Hippocampal formation (tissue), 2 donors: ENCODE results near the gene HEYL.
A peak's percentile ranks its signal among the peaks of the same experiment; 100 is the strongest.

Source experiments
- DNase-seq, 2 donors: peaks; one replicate each; lab custom pipeline; 2025; lab: John Stamatoyannopoulos, UW

The HEYL gene

GRCh38 chr1:39638965-39639304 is 508 bp downstream of the HEYL start:
- DNase-seq: no peak

- DNase-seq: no peak
Observed at GRCh38 chr1:39637361-39637760, 2.1 kb downstream of the HEYL start.

GRCh38 chr1:39635871-39636210 is 3.6 kb downstream of the HEYL start:
- DNase-seq: no peak

- DNase-seq: no peak
Observed at GRCh38 chr1:39635205-39635870, 4.1 kb downstream of the HEYL start.

- DNase-seq: no peak
Observed at GRCh38 chr1:39633422-39633821, 6.0 kb downstream of the HEYL start.

- no peak for DNase-seq
Observed at GRCh38 chr1:39632682-39633417, 6.6 kb downstream of the HEYL start.

- DNase-seq: no peak
Observed at GRCh38 chr1:39632323-39632681, 7.1 kb downstream of the HEYL start.

GRCh38 chr1:39631361-39632322 is 7.8 kb downstream of the HEYL start:
- DNase-seq: no peak

- no peak for DNase-seq
Observed at GRCh38 chr1:39628807-39629350, 10.6 kb downstream of the HEYL start.

GRCh38 chr1:39626646-39627045 is 12.8 kb downstream of the HEYL start:
- no peak for DNase-seq

GRCh38 chr1:39625462-39626273 is 13.8 kb downstream of the HEYL start:
- DNase-seq: peak; percentile 37 to 66

- DNase-seq: no peak
Observed at GRCh38 chr1:39625009-39625408, 14.4 kb downstream of the HEYL start.

- DNase-seq: no peak
Observed at GRCh38 chr1:39623053-39623452, 16.4 kb downstream of the HEYL start.

- no peak for DNase-seq
Observed at GRCh38 chr1:39622427-39622826, 17.0 kb downstream of the HEYL start.

- DNase-seq: no peak
Observed at GRCh38 chr1:39620659-39621165, 18.7 kb downstream of the HEYL start.

GRCh38 chr1:39617488-39618049 is 21.9 kb downstream of the HEYL start:
- DNase-seq: no peak

- no peak for DNase-seq
Observed at GRCh38 chr1:39615086-39615673, 24.3 kb downstream of the HEYL start.

GRCh38 chr1:39614488-39614887 is 25.0 kb downstream of the HEYL start:
- DNase-seq: no peak

GRCh38 chr1:39613250-39613649 is 26.2 kb downstream of the HEYL start:
- no peak for DNase-seq

- DNase-seq: no peak
Observed at GRCh38 chr1:39609618-39610331, 29.7 kb downstream of the HEYL start.
